22Rv1 (cell line): ENCODE data around the gene CA10.

Source experiments
- H3K27ac ChIP-seq: fragments of 450-650 bp; 2 replicates; pipeline ENCODE4 v1.5.1; 2017
- CTCF ChIP-seq: fragments of 450-650 bp; IDR thresholded peaks from 2 replicates; pipeline ENCODE4 v1.5.1; 2017; ENCODE audit warnings: mild to moderate bottlenecking
- ZFX ChIP-seq: fragments of 450-650 bp; IDR thresholded peaks from 2 replicates; pipeline ENCODE4 v1.6.1; 2017; ENCODE audit warnings: antibody characterized with exemption, borderline replicate concordance

The CA10 gene

GRCh38 chr17:51652529-51652928 lies 506.0 kb downstream of the CA10 start:
- H3K27ac ChIP-seq: no peak overlapping the region
- TF ChIP-seq ZFX (no peak), CTCF (no peak)

- TF ChIP-seq CTCF: no peak
- no peak for TF ChIP-seq ZFX
- no peak overlapping the region for H3K27ac ChIP-seq
These were observed 506.8 kb downstream of the CA10 start for GRCh38 chr17:51651513-51652298.

DNA sequence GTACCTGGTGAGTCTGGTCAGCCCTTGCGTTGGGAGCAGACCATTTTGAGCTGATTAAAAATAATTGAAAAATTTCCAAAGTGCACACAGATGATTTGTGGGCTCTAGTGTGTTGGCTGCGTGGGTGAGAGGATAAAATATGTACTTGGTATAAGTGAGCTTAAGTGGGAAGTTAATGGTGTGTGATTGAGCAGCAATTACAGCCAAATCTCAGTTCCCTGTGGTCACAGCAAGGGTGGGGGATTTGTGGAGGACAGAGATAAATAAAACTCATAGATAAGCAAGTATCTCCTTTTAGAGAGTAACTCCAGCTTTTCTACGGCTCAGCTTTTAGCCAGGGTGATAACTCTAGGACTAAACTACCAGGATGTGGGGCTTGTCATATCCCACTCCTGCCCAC lies 507.7 kb downstream of the CA10 start:
- H3K27ac ChIP-seq: no peak overlapping the region

DNA sequence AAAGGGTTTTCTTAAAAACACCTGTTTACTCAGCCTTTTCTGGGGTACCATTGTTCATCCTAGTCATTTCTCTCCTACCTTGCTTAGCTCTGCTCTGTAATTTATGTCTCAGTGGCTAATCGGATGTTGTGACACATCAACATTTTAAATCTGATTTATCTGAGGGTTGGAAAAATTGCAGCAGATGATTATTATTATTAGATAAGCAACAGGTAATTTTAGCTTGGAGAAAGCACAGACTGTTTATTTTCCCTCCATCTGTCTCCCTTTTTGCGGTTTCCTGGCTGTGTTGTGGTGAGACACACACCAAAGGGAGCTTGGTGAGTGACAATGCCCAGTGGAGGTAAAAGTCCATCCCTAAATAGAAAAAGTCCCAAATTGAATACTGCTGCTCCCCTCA lies 508.3 kb downstream of the CA10 start:
- TF ChIP-seq ZFX (no peak), CTCF (no peak)
- no peak overlapping the region for H3K27ac ChIP-seq

More for the DNA sequence above, 507.7 kb downstream of the CA10 start:
- TF ChIP-seq ZFX: no peak
- TF ChIP-seq CTCF: no peak

DNA sequence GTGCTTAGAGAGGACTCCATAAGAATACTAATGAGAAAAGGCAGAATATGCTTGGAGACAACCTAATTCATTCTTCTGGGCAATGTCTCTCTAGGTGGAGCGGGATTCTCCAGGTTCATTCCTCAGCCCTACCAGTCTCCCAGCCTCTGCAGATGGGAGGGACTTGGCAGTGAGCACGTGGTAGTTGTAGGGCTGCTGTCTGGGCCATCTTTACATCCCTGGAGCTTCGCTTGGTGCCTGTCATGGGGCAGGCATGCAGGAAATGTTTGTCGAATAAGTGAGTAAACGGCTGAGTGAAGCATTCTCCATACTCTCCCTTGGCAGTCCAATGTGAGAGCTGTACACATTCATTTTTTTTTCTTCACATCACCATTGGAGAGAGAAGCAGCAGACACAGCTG lies 510.7 kb downstream of the CA10 start:
- H3K27ac ChIP-seq: no peak overlapping the region
- no peak for TF ChIP-seq ZFX
- no peak for TF ChIP-seq CTCF

GRCh38 chr17:51647067-51647466 lies 511.4 kb downstream of the CA10 start:
- TF ChIP-seq CTCF (no peak), ZFX (no peak)
- no peak overlapping the region for H3K27ac ChIP-seq

DNA sequence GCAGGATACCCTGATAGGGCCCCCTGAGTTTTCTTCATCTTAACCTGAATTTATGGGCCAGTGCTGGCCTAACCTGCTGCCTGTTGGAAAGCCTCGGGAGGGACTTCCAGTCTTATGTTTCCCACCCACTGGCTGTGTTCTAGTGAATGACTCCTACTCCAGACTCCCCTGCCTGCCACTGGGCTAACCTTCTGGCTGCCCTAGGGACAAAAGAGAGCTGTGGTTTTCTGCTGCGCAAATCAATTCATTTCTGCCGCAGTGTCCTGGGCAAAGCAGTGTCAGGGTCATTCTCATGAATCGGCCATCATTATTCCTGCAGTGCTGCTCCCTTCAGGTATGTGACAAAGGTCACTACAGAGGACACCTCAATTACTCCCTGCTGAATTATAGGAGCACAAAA lies 512.0 kb downstream of the CA10 start:
- H3K27ac ChIP-seq: no peak overlapping the region
- no peak for TF ChIP-seq CTCF
- TF ChIP-seq ZFX: no peak
